ENCODE measurements around the gene ANKRD63.

GRCh38 chr15:40242213-40242599 lies 40.7 kb downstream of the ANKRD63 start:
- no peak for TF ChIP-seq CTCF (conservative IDR thresholded peaks at IDR 0.05; ENCODE audit: low read depth, low read length)
- no peak for TF ChIP-seq EZH2 (IDR thresholded peaks at IDR 0.05; ENCODE audit: borderline replicate concordance, low read depth, low read length, poor library complexity, severe bottlenecking)

Data from A673 (cell line).